ENCODE data around the gene DNAH1.
"Not testable (repeated sequence)": the region's sequence is repeated elsewhere in the genome, so short reads cannot be mapped to it uniquely, and the experiment has no call there.

Gene DNAH1

DNA sequence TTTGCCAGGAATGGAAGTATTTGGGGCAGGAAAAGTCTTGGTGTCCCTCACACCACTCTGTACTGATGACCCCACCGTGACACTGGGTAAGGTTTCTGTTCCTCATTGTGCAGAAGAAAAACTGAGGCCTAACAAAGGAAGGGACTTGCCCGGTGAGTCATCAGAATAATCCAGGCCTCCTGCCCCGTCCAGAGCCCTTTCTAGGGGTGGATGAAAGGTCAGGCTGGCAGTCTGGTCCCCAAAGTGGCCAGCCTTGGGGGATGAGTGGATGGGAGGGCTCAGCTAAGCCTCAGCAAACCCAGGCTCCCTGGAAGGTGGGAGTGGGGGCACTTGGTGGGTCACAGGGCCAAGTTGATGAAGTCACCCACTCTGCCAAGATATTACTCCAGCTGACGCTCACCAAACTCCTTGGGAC, 2.3 kb upstream of the DNAH1 start:
- no peak for DNase-seq

DNA sequence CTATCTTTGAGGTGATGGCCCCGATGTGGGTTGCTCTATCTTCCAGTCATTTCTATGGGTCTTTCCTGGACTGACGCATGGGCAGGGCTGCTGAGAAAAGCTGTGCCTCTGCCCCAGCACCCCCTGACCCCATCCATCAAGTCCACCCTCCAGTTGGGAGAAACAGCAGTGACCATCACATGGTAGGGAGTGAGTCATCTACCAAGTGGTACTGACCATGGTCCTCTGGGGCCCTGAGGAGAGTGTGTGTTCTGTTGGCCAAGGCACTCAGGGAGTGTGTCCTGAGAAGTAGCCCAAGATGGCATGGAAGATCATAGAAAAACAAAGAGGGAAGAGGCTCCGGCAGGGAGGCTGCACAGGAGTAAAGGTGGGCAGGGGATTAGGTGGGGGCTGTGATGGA, 1.6 kb upstream of the DNAH1 start:
- DNase-seq: no peak

DNA sequence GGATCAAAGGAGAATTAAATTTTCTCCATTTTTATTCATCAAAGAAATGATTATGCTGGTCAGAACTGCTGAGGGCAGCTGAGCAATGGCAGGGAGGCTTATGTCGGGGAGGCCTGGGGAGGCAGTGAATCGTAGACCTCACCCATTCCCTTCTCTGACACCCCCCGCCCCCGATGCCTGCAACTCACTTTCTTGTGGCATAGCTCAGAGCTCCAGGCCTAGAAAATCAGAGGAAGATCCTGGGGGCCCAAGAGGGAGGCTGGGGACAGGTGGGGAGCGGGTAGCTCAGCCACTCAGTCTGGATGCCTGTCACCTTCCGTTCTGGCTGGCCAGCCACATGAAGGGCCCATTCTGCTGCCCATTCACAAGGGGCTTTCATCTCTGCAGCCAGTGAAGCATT, 1.1 kb upstream of the DNAH1 start:
- DNase-seq: no peak

DNA sequence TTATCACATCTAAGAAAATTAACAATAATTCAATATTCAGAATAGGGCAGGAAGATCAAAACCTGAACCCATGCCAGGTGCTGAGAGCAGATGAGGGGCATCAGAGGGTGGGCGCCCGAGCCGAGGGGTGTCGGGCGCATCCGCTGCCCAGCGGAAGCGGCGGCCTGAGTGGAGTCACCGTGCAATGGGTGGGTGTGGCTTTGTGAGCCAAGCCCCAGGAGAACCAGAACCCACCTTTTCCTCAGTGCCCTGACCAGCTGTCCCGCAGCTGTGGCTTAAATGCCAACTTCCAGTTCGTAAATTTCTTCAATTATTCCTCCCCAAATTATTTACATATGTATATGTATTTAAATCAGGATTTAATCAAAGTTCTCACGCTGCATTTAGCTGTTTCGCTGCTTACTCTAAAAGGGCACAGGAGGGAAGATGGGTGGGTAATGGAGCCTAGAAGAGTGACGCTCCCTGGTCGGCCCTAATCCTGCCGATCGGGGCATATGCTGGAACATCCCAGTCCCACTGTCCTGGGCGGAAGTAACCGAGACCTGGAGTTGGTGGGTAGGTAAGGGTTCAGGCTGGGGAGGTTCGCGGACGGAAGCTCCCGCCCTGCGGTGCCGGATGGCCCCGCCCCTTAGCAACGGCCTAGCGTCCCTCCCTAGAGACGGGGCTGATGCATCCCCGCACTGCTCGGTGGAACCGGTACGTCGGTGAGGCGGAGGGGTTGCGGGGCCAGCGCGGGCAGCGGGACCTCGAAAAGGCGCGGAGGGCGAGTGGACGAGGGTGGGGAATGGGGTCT, 1.3 kb downstream of the DNAH1 start:
- no peak for DNase-seq

DNA sequence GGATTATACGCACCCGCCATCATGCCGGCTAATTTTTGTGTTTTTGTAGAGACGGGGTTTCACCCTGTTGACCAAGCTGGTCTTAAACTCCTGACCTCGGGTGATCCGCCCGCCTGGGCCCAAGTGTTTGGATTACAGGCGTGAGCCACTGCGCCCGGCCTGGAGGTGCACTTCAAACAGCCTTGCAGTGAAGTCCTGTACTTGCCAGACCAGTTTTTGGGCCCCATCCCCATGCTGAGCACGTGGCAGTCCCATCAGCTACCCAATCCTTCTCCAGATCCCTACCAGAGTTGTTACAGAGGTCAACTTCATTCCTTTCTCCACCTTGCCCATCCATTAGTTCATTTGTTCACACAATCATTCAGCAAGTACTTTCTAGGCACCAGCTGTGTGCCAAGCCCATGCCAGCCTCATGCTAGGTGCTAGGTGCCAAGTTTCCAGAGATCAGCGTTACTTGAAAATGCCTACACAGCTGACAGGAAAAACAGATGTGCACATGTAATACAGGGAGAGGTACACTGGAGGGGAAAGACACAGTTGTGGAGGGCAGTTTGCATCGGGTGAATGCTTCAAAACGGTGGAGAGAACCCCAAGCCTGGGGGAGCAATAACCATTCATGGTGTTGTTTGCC, 2.2 kb downstream of the DNAH1 start:
- DNase-seq: no peak

- DNase-seq: no peak
Observed at GRCh38 chr3:52319921-52320595, 3.9 kb downstream of the DNAH1 start.

DNA sequence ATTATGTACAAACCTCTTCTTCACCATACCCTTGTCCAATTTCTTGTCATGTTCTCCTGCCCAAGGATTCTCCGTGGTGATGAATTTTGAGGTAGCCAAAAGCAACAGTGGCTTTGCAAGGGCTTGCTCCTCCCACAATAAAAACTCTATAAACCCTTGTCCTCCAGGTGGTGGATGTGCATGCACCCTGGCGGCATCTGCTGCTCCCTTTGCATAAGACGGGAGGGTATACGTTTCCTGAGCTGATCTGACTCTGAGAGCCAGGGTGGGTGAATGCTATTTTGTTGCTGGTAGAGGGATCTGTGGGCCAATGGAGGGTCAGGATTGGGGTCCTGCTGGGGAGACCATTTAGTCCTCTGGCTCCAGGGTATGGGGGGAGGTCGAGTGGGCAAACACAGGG, 5.4 kb downstream of the DNAH1 start:
- DNase-seq: peak in 1 of 2 experiments; percentile 2

GRCh38 chr3:52322466-52322865, 6.3 kb downstream of the DNAH1 start:
- DNase-seq: no peak

- no peak for DNase-seq
Observed at GRCh38 chr3:52323526-52324295, 7.6 kb downstream of the DNAH1 start.

DNA sequence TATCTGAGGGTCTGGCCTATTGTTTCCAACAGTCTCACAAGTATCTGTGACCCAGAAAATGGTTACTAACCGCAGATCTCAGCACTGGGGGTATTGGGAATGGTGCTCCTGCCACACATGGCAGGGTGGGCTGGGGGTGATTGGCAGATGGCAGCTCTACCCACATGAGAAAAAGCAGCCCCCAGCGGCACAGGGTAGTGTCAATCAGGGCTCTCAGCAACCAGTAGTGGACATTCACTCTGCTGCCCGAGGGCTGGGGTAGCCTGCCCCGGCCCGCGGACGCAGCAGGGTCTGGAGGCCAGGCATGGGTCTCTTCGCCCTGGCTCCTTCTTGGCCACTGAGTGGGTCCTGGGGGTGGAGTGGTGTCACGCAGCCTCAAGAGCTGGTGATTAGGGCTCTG, 8.6 kb downstream of the DNAH1 start:
- no peak for DNase-seq

- DNase-seq: no peak
Observed at GRCh38 chr3:52325686-52326085, 9.6 kb downstream of the DNAH1 start.

- no peak for DNase-seq
Observed at GRCh38 chr3:52326976-52327375, 10.9 kb downstream of the DNAH1 start.

DNA sequence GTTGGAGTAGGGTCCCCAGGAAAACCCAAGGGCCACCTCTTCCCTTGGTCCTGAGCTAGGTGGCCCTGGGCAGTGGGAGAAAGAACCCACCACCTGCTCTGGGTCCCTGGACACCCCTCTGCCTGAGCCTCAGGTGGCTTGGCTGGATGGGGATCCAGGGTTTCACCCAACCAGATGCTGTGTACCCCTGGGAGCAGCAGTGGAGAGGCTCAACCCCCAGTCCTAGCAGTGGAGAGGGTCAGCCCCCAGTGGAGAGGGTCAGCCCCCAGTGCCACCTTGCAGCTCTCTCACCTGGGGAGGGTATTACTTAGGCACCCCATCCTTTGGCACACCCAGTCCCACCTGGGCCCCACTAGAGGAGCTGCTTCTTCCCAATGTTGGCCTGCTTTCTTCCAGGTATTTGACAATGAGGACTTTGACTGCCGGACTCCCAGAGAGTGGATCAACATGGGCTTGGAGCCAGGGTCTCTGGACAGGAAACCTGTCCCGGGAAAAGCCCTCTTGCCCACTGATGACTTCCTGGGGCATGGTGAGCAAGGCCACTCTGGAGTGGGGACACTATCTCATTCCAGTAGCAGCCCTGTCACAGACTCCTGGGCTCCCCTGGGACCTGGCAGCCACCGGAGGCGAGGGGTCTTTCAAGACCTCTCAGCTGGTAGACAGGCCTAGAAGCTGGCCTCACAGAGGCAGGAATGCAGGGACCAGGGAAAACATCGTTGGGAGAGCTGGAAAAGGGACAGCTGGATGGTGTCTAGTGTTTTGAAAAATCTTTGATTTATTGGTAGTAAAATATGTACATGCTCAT, 11.6 kb downstream of the DNAH1 start:
- DNase-seq: no peak

DNA sequence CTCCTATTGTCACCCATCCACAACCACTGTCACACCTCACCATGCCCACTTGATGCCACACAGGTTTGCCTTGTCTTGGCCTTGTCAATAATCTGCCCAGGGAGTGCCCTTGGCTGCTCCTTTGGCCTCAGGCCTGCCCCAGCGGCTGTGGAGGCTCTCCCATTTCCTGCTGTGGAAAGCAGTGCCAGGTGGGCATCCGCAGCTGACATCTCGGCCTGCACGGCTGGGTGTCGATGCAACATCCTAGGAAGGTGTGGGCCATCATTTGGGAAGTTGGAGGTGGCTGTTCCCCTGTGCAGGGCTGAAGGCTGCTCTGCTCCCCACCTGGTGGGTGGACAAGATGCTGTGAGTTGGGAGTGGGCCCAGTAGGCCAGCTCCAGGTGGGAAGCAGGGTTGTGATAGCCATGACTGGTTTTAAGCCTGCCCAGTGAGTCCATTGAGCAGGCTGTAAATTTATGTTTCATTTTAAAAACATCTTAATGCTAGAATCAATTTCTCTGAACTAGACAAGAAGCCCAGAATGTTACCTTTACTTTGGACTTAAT, 12.5 kb downstream of the DNAH1 start:
- no peak for DNase-seq

- no peak for DNase-seq
Observed at GRCh38 chr3:52330194-52330805, 14.2 kb downstream of the DNAH1 start.

DNA sequence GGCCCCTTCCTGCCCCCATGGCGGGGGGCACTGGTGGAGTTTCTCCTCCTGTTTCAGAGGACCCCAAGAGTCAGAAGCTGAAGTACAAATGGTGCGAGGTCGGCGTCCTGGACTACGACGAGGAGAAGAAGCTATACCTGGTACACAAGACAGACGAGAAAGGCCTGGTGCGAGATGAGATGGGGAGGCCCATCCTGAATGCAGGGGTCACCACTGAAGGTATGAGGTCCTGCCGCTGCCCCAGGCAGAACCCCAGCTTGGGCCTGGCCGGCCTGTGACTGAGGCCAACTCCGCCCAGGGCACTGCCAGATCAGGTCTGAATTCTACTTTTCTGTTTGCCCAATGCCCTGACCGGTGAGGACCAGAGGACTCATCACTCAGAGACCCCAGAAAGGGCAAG, 15.0 kb downstream of the DNAH1 start:
- DNase-seq: no peak

DNA sequence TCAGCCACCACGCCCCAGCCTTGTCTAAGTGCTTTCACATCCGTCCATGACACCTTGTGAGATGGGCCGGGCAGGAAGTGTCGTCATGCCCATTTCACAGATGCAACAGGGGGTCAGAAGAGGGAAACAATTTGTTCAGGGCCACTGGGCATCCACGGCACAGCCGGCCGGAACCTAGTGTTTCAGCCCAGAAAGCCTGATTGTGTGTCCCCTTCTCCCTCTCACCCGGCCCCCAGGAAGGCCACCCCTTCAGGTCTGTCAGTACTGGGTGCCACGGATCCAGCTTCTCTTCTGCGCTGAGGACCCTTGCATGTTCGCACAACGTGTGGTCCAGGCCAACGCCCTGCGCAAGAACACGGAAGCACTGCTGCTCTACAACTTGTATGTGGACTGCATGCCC, 15.8 kb downstream of the DNAH1 start:
- no peak for DNase-seq

DNA sequence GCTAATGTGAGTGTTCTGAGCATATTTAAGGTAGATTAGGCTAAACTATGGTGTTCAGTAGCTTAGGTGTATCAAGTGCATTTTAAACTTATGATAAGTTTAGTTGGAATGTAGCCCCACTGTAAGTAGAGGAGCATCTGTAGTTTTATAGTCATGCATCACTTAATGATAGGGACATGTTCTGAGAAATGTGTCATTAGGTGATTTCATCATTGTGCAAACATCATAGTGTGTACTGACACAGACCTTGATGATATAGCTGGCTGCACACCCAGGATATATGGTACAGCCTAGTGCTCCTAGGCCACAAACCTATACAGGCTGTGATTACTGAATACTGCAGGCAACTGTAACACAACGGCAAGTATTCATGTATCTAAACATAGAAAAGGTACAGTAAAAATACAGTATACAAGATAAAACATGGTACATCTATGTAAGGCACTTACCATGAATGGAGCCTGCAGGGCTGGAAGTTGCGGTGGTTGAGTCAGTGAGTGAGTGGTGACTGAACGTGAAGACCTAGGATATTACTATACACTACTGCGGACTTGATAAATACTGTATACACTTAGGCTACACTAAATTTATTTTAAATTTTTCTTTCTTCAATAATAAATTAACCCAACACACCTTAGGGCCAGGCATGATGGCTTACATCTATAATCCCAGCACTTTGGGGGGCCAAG, 17.9 kb downstream of the DNAH1 start:
- peak in 1 of 2 experiments; percentile 41 for DNase-seq

DNA sequence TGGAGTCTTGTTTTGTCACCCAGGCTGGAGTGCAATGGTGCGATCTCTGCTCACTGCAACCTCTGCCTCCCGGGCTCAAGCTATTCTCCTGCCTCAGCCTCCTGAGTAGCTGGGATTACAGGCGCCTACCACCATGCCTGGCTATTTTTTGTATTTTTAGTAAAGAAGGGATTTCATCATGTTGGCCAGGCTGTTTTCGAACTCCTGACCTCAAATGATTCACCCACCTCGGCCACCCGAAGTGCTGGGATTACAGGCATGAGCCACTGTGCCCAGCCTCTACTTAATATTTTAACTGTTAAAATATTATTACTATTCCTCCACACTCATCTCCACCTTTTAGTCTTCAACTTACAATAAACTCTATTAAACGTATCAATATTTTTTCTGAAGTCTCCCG, 22.0 kb downstream of the DNAH1 start:
- not testable (repeated sequence) for DNase-seq

- DNase-seq: peak; percentile 70 to 79
Observed at GRCh38 chr3:52339612-52340011, 23.5 kb downstream of the DNAH1 start.

- DNase-seq: no peak
Observed at GRCh38 chr3:52341123-52341522, 25.0 kb downstream of the DNAH1 start.
